ENCODE results near the gene FBXO17. TPM values are rescaled to one million over a fixed set of nuclear protein-coding genes. Genes with fewer than 3 reads are reported as not detected.
A peak's percentile ranks its signal among the peaks of the same experiment; 100 is the strongest.
"Not testable (repeated sequence)": the region's sequence is repeated elsewhere in the genome, so short reads cannot be mapped to it uniquely, and the experiment has no call there.

FBXO17 gene
- total and polyA plus RNA-seq, 9 donors: 25.0 to 36.7 (median 29.1) TPM

GRCh38 chr19:38987745-38988144 is 12.2 kb upstream of the FBXO17 start:
- H3K36me3 ChIP-seq (ENCODE audit: control insufficient read depth, insufficient read depth, low read length); H3K27me3 ChIP-seq (ENCODE audit: control insufficient read depth, insufficient read depth, low read length); H3K4me3 ChIP-seq (ENCODE audit: low read length); H3K9me3 ChIP-seq (replicated peaks; ENCODE audit: control insufficient read depth, low read depth, low read length); DNase-seq; H3K27ac ChIP-seq (ENCODE audit: low read length); H3K4me1 ChIP-seq (ENCODE audit: control insufficient read depth, insufficient read depth, low read length): not testable (repeated sequence)
- 75% methylated on average over 3 of the region's 6 CpGs for WGBS (ENCODE audit: insufficient coverage)

GRCh38 chr19:38985262-38985661 is 9.7 kb upstream of the FBXO17 start:
- WGBS (ENCODE audit: insufficient coverage): no CpG with 5 or more reads among the region's 1 CpG

GRCh38 chr19:38980583-38981374 is 5.2 kb upstream of the FBXO17 start:
- peaks cover 9% of the 10 kb centered on the region for H3K4me1 ChIP-seq (ENCODE audit: control insufficient read depth, insufficient read depth, low read length)
- H3K27me3 ChIP-seq (ENCODE audit: control insufficient read depth, insufficient read depth, low read length): peaks cover 5% of the 10 kb centered on the region
- WGBS (ENCODE audit: insufficient coverage): 85% methylated on average over 10 of the region's 10 CpGs
- DNase-seq: no peak
- H3K36me3 ChIP-seq (ENCODE audit: control insufficient read depth, insufficient read depth, low read length): no peaks in the 10 kb centered on the region
- H3K4me3 ChIP-seq (ENCODE audit: low read length): no peak overlapping the region
- H3K9me3 ChIP-seq (replicated peaks; ENCODE audit: control insufficient read depth, low read depth, low read length): peaks cover 7% of the 10 kb centered on the region
- no peak overlapping the region for H3K27ac ChIP-seq (ENCODE audit: low read length)

More at GRCh38 chr19:38985262-38985661, 9.7 kb upstream of the FBXO17 start:
- peaks cover 7% of the 10 kb centered on the region for H3K9me3 ChIP-seq (replicated peaks; ENCODE audit: control insufficient read depth, low read depth, low read length)
- DNase-seq: no peak
- no peaks in the 10 kb centered on the region for H3K36me3 ChIP-seq (ENCODE audit: control insufficient read depth, insufficient read depth, low read length)
- H3K27ac ChIP-seq (ENCODE audit: low read length): no peak overlapping the region
- H3K4me3 ChIP-seq (ENCODE audit: low read length): no peak overlapping the region
- peaks cover 5% of the 10 kb centered on the region for H3K4me1 ChIP-seq (ENCODE audit: control insufficient read depth, insufficient read depth, low read length)
- H3K27me3 ChIP-seq (ENCODE audit: control insufficient read depth, insufficient read depth, low read length): no peaks in the 10 kb centered on the region

- Histone ChIP-seq H3K27ac (ENCODE audit: low read length) (no peak overlapping the region), H3K4me3 (ENCODE audit: low read length) (no peak overlapping the region)
These were observed 4.3 kb upstream of the FBXO17 start for GRCh38 chr19:38979812-38980211.

GRCh38 chr19:38978326-38978689 is 2.8 kb upstream of the FBXO17 start:
- Histone ChIP-seq H3K9me3 (replicated peaks; ENCODE audit: control insufficient read depth, low read depth, low read length) (peaks cover 7% of the 10 kb centered on the region), H3K4me3 (ENCODE audit: low read length) (no peak overlapping the region), H3K27me3 (ENCODE audit: control insufficient read depth, insufficient read depth, low read length) (peaks cover 5% of the 10 kb centered on the region), H3K27ac (ENCODE audit: low read length) (no peak overlapping the region), H3K36me3 (ENCODE audit: control insufficient read depth, insufficient read depth, low read length) (no peaks in the 10 kb centered on the region), H3K4me1 (ENCODE audit: control insufficient read depth, insufficient read depth, low read length) (peaks cover 13% of the 10 kb centered on the region)
- DNase-seq: no peak
- no CpG with 5 or more reads among the region's 3 CpGs for WGBS (ENCODE audit: insufficient coverage)

More at GRCh38 chr19:38979812-38980211, 4.3 kb upstream of the FBXO17 start:
- 83% methylated on average over 1 of the region's 5 CpGs for WGBS (ENCODE audit: insufficient coverage)
- Histone ChIP-seq H3K36me3 (ENCODE audit: control insufficient read depth, insufficient read depth, low read length) (no peaks in the 10 kb centered on the region), H3K9me3 (replicated peaks; ENCODE audit: control insufficient read depth, low read depth, low read length) (peaks cover 7% of the 10 kb centered on the region), H3K4me1 (ENCODE audit: control insufficient read depth, insufficient read depth, low read length) (peaks cover 11% of the 10 kb centered on the region), H3K27me3 (ENCODE audit: control insufficient read depth, insufficient read depth, low read length) (peaks cover 5% of the 10 kb centered on the region)
- DNase-seq: no peak

DNA sequence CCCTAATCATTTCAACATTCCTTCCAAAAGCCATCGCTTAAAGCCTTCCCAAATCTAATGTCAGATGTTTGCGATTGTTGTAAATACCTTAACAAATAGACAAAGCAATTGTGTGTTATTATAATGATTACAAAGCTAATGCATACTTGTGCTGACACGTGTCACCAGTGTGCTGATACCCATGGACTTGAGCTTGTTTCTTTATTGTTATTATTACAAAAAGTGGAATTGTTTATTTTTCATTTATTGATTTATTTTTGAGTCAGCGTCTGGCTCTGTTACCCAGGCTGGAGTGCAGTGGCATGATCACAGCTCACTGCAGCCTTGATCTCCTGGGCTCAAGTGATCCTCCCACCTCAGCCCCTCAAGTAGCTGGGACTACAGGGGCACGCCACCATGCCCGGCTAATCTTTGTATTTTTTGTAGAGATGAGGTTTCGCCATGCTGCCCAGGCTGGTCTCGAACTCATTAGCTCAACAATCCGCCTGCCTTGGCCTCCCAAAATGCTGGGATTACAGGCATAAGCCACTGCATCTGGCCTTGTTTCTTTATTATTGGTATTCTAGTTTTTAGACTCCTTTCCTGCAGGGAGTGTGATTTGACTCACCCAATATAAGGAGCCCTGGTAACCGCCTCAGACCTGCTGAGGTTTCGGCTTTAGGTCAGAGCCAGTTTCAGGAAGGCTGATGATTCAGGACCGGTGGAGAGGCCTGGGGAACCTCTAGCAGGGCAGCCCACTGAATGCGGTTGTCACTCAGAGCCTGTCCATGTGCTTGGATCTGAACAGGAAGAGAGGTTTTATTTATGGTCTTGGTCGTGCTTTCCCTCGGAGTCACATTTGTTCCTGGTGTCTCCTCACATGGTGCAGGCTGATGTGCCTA is 2.1 kb upstream of the FBXO17 start:
- Histone ChIP-seq H3K27ac (ENCODE audit: low read length) (no peak overlapping the region), H3K4me3 (ENCODE audit: low read length) (no peak overlapping the region), H3K27me3 (ENCODE audit: control insufficient read depth, insufficient read depth, low read length) (peaks cover 5% of the 10 kb centered on the region), H3K9me3 (replicated peaks; ENCODE audit: control insufficient read depth, low read depth, low read length) (peaks cover 7% of the 10 kb centered on the region), H3K4me1 (ENCODE audit: control insufficient read depth, insufficient read depth, low read length) (peaks cover 13% of the 10 kb centered on the region), H3K36me3 (ENCODE audit: control insufficient read depth, insufficient read depth, low read length) (no peaks in the 10 kb centered on the region)
- 58% methylated on average over 6 of the region's 15 CpGs for WGBS (ENCODE audit: insufficient coverage)
- DNase-seq: peak; percentile 13

- WGBS (ENCODE audit: insufficient coverage): 0% methylated on average over 20 of the region's 22 CpGs
- Histone ChIP-seq H3K4me1 (ENCODE audit: control insufficient read depth, insufficient read depth, low read length) (peaks cover 13% of the 10 kb centered on the region), H3K36me3 (ENCODE audit: control insufficient read depth, insufficient read depth, low read length) (peaks cover 3% of the 10 kb centered on the region), H3K4me3 (ENCODE audit: low read length) (peak overlapping the region; percentile 58), H3K27me3 (ENCODE audit: control insufficient read depth, insufficient read depth, low read length) (peaks cover 5% of the 10 kb centered on the region), H3K9me3 (replicated peaks; ENCODE audit: control insufficient read depth, low read depth, low read length) (peaks cover 4% of the 10 kb centered on the region), H3K27ac (ENCODE audit: low read length) (peak overlapping the region; percentile 93)
- peak; percentile 79 for DNase-seq
These were observed 324 bp upstream of the FBXO17 start for GRCh38 chr19:38975861-38976271.

GRCh38 chr19:38974624-38975213 is 823 bp downstream of the FBXO17 start:
- H3K36me3 ChIP-seq (ENCODE audit: control insufficient read depth, insufficient read depth, low read length): peaks cover 3% of the 10 kb centered on the region
- H3K4me1 ChIP-seq (ENCODE audit: control insufficient read depth, insufficient read depth, low read length): peaks cover 13% of the 10 kb centered on the region
- H3K27ac ChIP-seq (ENCODE audit: low read length): peak overlapping the region; percentile 97
- DNase-seq: peak; percentile 74
- H3K4me3 ChIP-seq (ENCODE audit: low read length): peak overlapping the region; percentile 83
- 5% methylated on average over 10 of the region's 19 CpGs for WGBS (ENCODE audit: insufficient coverage)
- H3K27me3 ChIP-seq (ENCODE audit: control insufficient read depth, insufficient read depth, low read length): peaks cover 5% of the 10 kb centered on the region
- H3K9me3 ChIP-seq (replicated peaks; ENCODE audit: control insufficient read depth, low read depth, low read length): no peaks in the 10 kb centered on the region

DNA sequence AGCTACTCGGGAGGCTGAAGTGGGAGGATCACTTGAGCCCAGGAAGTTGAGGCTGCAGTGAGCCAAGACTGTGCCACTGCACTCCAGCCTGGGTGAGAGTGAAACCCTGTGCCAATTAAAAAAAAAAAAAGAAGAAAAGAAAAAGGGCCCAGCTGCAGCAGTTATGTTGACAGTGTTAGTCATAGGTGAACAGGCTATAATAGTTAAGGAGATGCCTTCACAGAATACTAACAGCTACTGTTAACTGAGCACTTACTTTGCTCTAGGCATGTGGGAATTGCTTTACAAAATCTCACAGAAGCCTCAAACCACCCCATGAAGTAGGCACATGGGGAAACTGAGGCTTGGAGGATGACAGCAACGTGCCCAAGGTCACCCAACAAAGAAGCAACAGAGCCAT is 3.9 kb downstream of the FBXO17 start:
- 100% methylated on average over 1 of the region's 2 CpGs for WGBS (ENCODE audit: insufficient coverage)
- H3K36me3 ChIP-seq (ENCODE audit: control insufficient read depth, insufficient read depth, low read length): peaks cover 3% of the 10 kb centered on the region
- H3K9me3 ChIP-seq (replicated peaks; ENCODE audit: control insufficient read depth, low read depth, low read length): no peaks in the 10 kb centered on the region
- peaks cover 5% of the 10 kb centered on the region for H3K27me3 ChIP-seq (ENCODE audit: control insufficient read depth, insufficient read depth, low read length)
- no peak for DNase-seq
- H3K4me1 ChIP-seq (ENCODE audit: control insufficient read depth, insufficient read depth, low read length): peaks cover 13% of the 10 kb centered on the region
- no peak overlapping the region for H3K4me3 ChIP-seq (ENCODE audit: low read length)
- H3K27ac ChIP-seq (ENCODE audit: low read length): no peak overlapping the region
